ENCODE results near the gene MFNG.

MFNG gene

DNA sequence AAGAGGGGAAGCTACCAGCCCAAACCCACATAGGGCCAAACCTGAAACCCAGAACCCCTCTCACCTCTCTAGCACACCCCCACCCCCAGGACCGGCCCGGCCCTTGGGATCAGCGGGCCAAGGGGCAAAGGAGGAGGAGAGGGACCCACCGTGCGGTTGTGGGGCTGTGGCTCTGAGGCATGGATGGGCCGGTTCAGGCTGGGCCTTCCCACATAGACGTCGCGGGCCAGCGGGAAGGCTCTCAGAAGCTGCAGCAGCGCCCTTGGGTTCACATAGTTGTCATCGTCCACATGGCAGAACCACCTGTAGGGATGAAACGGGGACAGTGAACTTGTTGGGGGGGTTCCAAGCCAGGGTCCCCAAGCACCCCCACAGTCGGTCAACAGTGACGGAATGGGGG, 7.0 kb downstream of the MFNG start:
- TF ChIP-seq ZFX (IDR thresholded peaks at IDR 0.05; ENCODE audit: borderline replicate concordance): no peak
- TF ChIP-seq, protein P1, sequence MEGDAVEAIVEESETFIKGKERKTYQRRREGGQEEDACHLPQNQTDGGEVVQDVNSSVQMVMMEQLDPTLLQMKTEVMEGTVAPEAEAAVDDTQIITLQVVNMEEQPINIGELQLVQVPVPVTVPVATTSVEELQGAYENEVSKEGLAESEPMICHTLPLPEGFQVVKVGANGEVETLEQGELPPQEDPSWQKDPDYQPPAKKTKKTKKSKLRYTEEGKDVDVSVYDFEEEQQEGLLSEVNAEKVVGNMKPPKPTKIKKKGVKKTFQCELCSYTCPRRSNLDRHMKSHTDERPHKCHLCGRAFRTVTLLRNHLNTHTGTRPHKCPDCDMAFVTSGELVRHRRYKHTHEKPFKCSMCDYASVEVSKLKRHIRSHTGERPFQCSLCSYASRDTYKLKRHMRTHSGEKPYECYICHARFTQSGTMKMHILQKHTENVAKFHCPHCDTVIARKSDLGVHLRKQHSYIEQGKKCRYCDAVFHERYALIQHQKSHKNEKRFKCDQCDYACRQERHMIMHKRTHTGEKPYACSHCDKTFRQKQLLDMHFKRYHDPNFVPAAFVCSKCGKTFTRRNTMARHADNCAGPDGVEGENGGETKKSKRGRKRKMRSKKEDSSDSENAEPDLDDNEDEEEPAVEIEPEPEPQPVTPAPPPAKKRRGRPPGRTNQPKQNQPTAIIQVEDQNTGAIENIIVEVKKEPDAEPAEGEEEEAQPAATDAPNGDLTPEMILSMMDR (IDR thresholded peaks at IDR 0.05): no peak
- no peak overlapping the region for H3K27ac ChIP-seq

DNA sequence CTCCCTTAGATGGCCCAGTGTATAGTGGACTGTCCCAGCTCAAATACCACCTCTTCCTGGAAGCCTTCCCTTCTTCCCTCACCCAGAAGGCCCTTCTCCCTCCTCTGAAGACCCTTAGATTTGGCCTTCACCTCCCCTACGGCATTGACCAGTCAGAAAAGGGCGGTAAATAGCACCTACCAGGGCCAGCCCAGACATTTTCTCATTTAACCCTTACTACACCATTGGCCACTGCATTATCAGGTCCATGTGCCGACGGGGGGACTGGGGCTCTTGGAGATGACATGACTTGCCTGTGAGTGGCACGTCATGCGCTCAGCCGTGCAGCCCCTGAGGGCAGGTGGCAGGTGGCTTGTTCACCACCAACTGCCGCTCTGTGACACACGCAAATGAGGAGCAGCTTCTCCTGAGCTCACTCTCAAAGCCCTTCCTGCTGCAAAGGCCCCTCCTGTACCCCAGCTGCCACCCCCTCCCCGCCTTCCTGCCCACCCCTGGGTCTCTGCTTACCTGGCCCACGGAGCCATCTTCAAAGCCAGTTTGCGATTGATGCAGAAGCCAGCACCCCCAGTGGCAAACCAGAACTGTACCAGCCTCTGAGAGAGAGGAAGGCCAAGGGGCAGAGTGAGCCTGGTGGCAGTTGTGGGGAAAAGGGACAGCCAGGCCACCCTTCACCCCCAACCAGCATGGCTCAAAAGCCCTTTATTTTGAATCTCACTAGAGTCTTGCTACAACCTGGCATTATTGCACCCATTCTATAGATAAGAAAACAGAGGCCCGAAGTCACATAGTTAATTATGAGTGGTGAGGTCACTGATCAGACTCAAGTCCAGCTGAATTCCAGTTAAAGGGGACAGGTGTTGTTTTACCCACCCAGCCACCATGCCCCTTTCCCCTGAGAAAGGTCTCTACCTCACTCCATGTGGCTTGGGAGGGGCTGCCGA, 9.5 kb downstream of the MFNG start:
- TF ChIP-seq, protein P1 (IDR thresholded peaks at IDR 0.05): no peak
- TF ChIP-seq ZFX (IDR thresholded peaks at IDR 0.05; ENCODE audit: borderline replicate concordance): no peak
- H3K27ac ChIP-seq: no peak overlapping the region

DNA sequence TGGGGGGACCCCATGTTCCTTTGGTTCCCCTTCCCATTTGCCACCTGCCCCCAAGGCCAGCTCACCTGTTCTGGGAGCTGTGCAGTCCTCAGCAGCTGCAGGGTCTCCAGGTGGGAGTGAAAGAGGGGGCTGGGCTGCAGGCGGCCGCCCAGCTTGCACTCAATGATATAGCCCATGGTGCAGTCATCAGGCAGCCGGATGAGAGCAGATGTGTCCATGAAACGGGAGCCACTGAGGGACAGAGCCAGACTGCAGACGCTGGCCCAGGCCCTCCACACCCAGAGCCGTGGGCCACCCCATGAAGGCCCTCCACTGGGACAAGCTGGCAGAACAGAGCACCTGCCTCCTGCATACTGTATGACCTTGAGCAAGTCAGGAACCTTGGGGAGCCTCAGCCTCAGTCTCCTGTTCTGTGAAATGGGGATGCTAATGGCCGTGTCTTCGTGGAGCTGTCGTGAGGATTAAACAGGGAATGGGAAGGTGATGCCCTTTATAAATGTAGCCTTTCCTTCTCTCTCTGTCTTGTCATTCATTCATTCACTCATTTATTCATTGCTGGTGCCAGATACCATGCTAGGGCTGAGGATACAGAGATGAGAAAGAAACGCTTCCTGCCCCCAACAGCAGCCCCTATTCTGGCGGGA, 11.6 kb downstream of the MFNG start:
- H3K27ac ChIP-seq: no peak overlapping the region
- TF ChIP-seq, protein P1 (IDR thresholded peaks at IDR 0.05): no peak
- TF ChIP-seq ZFX (IDR thresholded peaks at IDR 0.05; ENCODE audit: borderline replicate concordance): no peak

DNA sequence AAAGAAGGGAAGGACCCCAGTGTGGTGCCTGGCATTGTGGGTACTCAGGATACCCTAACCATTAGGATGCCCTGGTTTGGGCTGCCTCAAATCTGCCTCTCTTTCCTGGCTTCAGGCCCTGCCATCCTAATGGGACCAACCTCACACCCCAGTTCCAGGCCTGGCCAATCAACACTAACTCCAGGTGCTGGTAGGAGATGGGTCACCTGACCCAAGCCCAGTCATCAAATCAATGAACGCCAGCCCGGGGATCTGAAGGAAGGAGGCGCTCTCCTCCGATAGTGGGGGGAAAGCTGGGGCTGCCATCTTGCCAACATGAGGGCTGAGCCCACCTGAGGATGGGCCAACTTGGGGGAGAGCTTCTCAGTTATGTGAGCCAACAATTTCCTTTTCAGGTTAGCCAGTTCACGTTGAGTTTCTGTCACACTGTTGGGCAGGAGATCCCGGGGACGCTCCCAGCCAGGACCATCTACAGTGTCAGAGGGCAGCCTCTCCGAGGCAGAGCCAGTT, 12.7 kb downstream of the MFNG start:
- H3K27ac ChIP-seq: no peak overlapping the region
- TF ChIP-seq ZFX (IDR thresholded peaks at IDR 0.05; ENCODE audit: borderline replicate concordance): no peak
- TF ChIP-seq, protein P1 (IDR thresholded peaks at IDR 0.05): no peak

DNA sequence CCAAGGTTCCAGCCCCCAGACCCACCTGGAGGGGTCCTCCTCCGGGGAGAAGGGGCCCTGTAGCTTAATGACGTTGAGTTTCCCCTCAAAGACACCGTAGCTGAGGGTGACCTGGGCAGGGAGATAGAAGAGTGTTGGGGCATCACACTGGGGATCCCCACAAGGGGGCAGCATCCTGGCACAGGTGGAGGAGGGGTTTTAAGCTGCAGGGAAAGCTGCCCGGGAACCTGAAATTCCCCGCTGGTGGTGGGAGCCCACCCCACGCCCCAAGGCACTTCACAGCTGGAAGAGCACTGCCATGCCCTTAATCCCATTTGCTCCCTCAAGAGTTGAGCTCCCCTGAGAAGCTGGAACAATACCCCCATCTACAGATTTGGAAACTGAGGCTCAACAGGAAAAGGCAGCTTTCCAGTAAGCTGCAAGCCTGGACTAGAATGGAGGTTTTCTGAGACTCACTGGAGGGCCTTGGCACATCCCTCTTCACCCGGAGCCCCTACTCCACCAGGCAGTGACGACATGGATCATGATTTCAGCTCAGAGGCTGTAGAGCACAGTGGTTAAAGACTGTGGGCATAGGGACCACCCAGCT, 13.7 kb downstream of the MFNG start:
- TF ChIP-seq ZFX (IDR thresholded peaks at IDR 0.05; ENCODE audit: borderline replicate concordance): no peak
- TF ChIP-seq, protein P1 (IDR thresholded peaks at IDR 0.05): peak; percentile 52
- no peak overlapping the region for H3K27ac ChIP-seq

DNA sequence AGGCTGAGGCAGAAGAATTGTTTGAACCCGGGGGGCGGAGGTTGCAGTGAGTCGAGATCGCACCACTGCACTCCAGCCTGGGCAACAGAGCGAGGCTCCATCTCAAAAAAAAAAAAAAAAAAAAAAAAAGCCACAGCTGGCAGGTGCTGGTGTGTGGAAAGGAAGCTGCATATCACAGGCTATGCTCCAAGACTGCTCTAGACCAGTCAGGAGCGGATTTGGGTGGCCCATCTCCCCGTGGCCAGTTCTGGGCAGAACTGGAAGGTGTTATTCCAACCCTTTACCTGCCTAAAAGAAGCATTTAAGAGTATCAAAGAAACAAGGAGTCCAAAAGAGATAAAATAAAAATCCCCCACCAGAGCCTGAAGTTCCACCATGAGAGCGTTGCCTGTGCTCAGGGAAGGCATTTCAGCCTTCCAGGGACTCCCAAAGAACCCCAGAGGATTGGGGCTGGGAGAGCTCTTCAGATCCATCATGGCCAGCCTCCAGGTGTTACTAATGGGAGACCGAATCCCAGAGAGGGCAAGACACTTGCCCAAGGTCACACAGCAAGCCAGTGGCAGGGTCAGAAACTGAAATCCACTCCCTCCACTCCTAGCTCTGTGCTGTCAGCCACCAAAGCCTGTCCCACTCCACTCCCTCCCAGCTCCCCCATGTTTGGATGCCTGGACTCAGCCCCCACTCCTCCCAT, 14.3 kb downstream of the MFNG start:
- TF ChIP-seq, protein P1 (IDR thresholded peaks at IDR 0.05): no peak
- TF ChIP-seq ZFX (IDR thresholded peaks at IDR 0.05; ENCODE audit: borderline replicate concordance): no peak
- H3K27ac ChIP-seq: no peak overlapping the region

Data from 22Rv1 (cell line).